ENCODE data around the gene KIFBP. TPM values are rescaled to one million over a fixed set of nuclear protein-coding genes. Genes with fewer than 3 reads are reported as not detected.
"Not testable (repeated sequence)": the region's sequence is repeated elsewhere in the genome, so short reads cannot be mapped to it uniquely, and the experiment has no call there.

Gene KIFBP
- polyA plus RNA-seq, 3 donors from 2014 or later, result 1.7 to 4.3 (median 2.8) TPM

DNA sequence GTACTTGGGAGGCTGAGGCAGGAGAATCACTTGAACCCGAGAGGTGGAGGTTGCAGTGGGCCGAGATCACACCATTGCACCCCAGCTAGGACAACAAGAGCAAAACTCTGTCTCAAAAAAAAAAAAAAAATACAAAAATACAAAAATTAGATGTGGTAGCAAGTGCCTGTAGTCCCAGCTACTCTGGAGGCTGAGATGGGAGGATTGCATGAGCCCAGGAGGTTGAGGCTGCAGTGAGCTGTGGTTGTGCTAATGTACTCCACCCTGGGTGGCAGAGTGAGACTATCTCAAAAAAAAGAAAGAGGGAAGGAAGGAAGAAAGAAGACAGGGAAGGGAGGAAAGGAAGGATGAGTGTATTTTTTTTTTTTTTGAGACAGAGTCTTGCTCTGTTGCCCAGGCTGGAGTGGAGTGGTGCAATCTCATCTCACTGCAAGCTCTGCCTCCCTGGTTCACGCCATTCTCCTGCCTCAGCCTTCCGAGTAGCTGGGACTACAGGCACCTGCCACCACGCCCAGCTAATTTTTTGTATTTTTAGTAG, 12.6 kb upstream of the KIFBP start:
- not testable (repeated sequence) for H3K9me3 Mint-ChIP-seq; H3K4me1 Mint-ChIP-seq; DNase-seq; H3K27me3 Mint-ChIP-seq (ENCODE audit: low read depth in 3 of 3); H3K4me3 Mint-ChIP-seq
- peaks cover 30 to 54% (median 41%) of the 10 kb centered on the region in 3 donors for H3K36me3 Mint-ChIP-seq
- peak overlapping the region in 2 of 6 donors; percentile 46 to 74 for H3K27ac Mint-ChIP-seq

GRCh38 chr10:68979738-68980137, 8.9 kb upstream of the KIFBP start:
- H3K4me1 Mint-ChIP-seq; H3K9me3 Mint-ChIP-seq; H3K27me3 Mint-ChIP-seq (ENCODE audit: low read depth in 3 of 3); DNase-seq; H3K4me3 Mint-ChIP-seq; H3K27ac Mint-ChIP-seq: not testable (repeated sequence)
- peaks cover 13 to 49% (median 25%) of the 10 kb centered on the region in 3 donors for H3K36me3 Mint-ChIP-seq

- DNase-seq, result no peak
- H3K9me3 Mint-ChIP-seq, result no peaks in the 10 kb centered on the region
- H3K27ac Mint-ChIP-seq, result no peak overlapping the region
- no peak overlapping the region for H3K4me3 Mint-ChIP-seq
- H3K36me3 Mint-ChIP-seq, result peaks cover 9 to 42% (median 25%) of the 10 kb centered on the region in 3 donors
- H3K4me1 Mint-ChIP-seq, result no peaks in the 10 kb centered on the region
- H3K27me3 Mint-ChIP-seq (ENCODE audit: low read depth in 3 of 3), result peaks cover 0 to 2% (median 0%) of the 10 kb centered on the region in 3 donors
Observed at GRCh38 chr10:68981074-68981473, 7.5 kb upstream of the KIFBP start.

DNA sequence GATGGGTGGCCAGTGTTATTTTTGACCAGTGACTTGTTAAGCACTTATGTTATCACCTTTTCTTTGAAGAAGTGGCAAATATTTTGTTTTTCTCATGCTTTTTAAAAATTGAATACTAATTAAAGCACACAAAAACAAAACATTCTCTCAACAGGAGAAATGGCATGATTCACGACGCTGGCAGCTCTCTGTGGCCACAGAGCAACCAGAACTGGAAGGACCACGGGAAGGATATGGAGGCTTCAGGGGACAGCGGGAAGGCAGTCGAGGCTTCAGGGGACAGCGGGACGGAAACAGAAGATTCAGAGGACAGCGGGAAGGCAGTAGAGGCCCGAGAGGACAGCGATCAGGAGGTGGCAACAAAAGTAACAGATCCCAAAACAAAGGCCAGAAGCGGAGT, 6.2 kb upstream of the KIFBP start:
- DNase-seq, result no peak
- H3K9me3 Mint-ChIP-seq, result no peaks in the 10 kb centered on the region
- H3K27me3 Mint-ChIP-seq (ENCODE audit: low read depth in 3 of 3), result no peaks in the 10 kb centered on the region
- H3K4me1 Mint-ChIP-seq, result peaks cover 0 to 3% of the 10 kb centered on the region in 2 donors
- peaks cover 9 to 41% (median 21%) of the 10 kb centered on the region in 3 donors for H3K36me3 Mint-ChIP-seq
- no peak overlapping the region for H3K4me3 Mint-ChIP-seq
- H3K27ac Mint-ChIP-seq, result peak overlapping the region in 1 of 6 donors; percentile 11

DNA sequence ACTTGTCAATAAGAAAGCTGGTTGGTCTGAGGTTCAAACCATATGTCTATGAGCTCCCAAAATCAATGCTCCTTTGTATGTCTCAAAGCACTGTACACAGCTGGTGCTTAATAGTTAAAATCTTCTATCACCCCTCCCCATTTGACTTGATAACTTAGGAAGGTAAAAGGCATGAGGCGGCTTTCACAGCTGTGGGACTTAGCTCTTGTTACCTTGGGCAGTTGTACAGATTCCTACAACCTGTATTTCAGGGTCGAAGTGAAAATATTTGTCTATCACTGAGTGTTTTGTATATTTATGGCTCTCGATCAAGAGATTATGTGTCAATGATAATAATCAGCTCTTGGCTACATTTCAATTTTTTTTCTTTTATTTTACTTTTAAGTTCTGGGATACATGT, 992 bp upstream of the KIFBP start:
- Mint-ChIP-seq H3K36me3 (peaks cover 0 to 11% (median 8%) of the 10 kb centered on the region in 3 donors), H3K27ac (peak overlapping the region in 2 of 6 donors; percentile 57 to 87), H3K4me3 (peak overlapping the region; percentile 93 to 99 (median 95)), H3K4me1 (peaks cover 34 to 48% of the 10 kb centered on the region in 2 donors), H3K9me3 (no peaks in the 10 kb centered on the region), H3K27me3 (ENCODE audit: low read depth in 3 of 3) (peaks cover 5 to 7% (median 6%) of the 10 kb centered on the region in 3 donors)
- no peak for DNase-seq

DNA sequence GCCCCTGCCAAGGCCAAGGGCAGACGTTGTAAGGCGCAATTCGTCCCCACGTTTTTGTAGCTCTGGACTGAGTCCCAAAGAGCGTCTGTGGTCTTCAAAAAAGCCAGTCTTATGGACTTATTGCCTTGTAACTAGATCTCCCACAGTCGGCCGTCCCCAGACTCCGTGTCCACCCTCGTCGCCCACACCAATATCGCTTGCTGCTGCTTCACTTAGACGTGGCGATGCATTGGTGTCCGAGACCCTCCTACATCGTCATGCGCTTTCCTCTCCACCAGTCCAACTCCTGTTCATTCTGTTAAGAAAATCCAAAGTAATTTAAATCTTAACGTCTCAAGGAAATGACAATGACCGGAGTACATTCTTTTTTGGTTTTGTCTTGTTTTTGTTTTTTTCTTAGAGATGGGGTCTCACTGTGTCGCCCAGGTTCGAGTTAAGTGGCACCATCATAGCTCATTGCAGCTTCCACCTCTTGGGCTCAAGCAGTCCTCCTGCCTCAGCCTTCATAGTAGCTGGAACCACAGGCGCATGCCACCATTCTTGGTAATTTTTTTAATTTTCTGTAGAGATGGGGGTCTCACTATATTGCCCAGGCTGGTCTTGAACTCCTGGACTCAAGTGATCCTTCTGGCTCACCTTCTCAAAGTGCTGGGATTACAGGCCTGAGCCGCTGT, 851 bp downstream of the KIFBP start:
- H3K4me1 Mint-ChIP-seq, result peaks cover 38 to 57% of the 10 kb centered on the region in 2 donors
- no peak for DNase-seq
- no peaks in the 10 kb centered on the region for H3K9me3 Mint-ChIP-seq
- peak overlapping the region; percentile 93 to 99 (median 95) for H3K4me3 Mint-ChIP-seq
- peaks cover 5 to 7% (median 6%) of the 10 kb centered on the region in 3 donors for H3K27me3 Mint-ChIP-seq (ENCODE audit: low read depth in 3 of 3)
- peaks cover 0 to under 1% (median 0%) of the 10 kb centered on the region in 3 donors for H3K36me3 Mint-ChIP-seq
- H3K27ac Mint-ChIP-seq, result peak overlapping the region; percentile 76 to 93 (median 85)

- H3K27me3 Mint-ChIP-seq (ENCODE audit: low read depth in 3 of 3), result peaks cover 5 to 7% (median 6%) of the 10 kb centered on the region in 3 donors
- H3K4me1 Mint-ChIP-seq, result peaks cover 38 to 55% of the 10 kb centered on the region in 2 donors
- H3K27ac Mint-ChIP-seq, result peak overlapping the region in 4 of 6 donors; percentile 16 to 60 (median 48)
- no peaks in the 10 kb centered on the region for H3K36me3 Mint-ChIP-seq
- DNase-seq, result no peak
- no peaks in the 10 kb centered on the region for H3K9me3 Mint-ChIP-seq
- no peak overlapping the region for H3K4me3 Mint-ChIP-seq
Observed at GRCh38 chr10:68992636-68993440, 4.2 kb downstream of the KIFBP start.

DNA sequence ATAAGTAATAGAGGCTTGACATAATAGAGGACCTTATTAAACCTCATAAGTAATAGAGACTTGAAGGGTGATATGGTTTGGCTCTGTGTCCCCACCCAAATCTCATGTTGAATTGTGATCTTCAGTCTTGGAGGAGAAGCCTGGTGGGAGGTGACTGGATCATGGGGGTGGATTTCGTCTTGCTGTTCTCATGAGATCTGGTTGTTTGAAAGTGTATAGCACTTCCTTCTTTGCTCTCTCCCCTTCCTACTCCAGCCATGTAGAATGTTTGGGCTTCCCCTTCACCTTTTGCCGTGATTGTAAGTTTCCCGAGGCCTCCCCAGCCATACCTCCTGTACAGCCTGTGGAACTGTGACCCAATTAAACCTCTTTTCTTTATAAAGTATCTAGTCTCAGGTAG, 8.6 kb downstream of the KIFBP start:
- Mint-ChIP-seq H3K4me3 (no peak overlapping the region), H3K27ac (peak overlapping the region in 3 of 6 donors; percentile 13 to 68 (median 37)), H3K36me3 (peaks cover 0 to 3% (median 3%) of the 10 kb centered on the region in 3 donors), H3K4me1 (peaks cover 13 to 19% of the 10 kb centered on the region in 2 donors), H3K27me3 (ENCODE audit: low read depth in 3 of 3) (no peaks in the 10 kb centered on the region), H3K9me3 (no peaks in the 10 kb centered on the region)
- no peak for DNase-seq

GRCh38 chr10:69004821-69005220, 16.2 kb downstream of the KIFBP start:
- Mint-ChIP-seq H3K4me3 (no peak overlapping the region), H3K27me3 (ENCODE audit: low read depth in 3 of 3) (no peaks in the 10 kb centered on the region), H3K36me3 (peaks cover 3 to 8% (median 3%) of the 10 kb centered on the region in 3 donors), H3K27ac (peak overlapping the region in 3 of 6 donors; percentile 48 to 85 (median 84)), H3K9me3 (no peaks in the 10 kb centered on the region), H3K4me1 (peaks cover 1 to 19% of the 10 kb centered on the region in 2 donors)
- peak; percentile 52 to 71 (median 66) for DNase-seq

GRCh38 chr10:69005704-69006485, 17.3 kb downstream of the KIFBP start:
- H3K9me3 Mint-ChIP-seq, result no peaks in the 10 kb centered on the region
- peaks cover 3 to 16% (median 9%) of the 10 kb centered on the region in 3 donors for H3K36me3 Mint-ChIP-seq
- peaks cover 1 to 18% of the 10 kb centered on the region in 2 donors for H3K4me1 Mint-ChIP-seq
- no peak for DNase-seq
- no peak overlapping the region for H3K4me3 Mint-ChIP-seq
- H3K27ac Mint-ChIP-seq, result no peak overlapping the region
- H3K27me3 Mint-ChIP-seq (ENCODE audit: low read depth in 3 of 3), result no peaks in the 10 kb centered on the region

DNA sequence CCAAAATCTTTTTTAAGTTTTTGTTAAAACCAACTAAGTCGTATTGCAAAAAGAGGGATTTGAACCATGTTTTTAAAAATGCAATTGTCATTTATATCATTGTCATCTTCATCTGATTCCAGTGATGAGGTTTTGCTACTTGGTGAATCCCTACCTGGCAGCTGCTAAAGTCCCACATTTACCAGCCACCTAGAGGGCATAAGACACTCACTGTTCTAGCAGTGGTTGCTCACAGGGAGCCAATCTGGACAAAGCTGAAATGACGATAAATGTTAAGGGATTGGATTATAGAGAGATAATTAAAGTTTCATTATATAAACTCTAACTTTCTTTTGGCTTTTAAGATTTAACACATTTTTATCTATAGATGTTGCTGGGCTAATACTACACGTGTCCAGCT, 18.7 kb downstream of the KIFBP start:
- no peak overlapping the region for H3K4me3 Mint-ChIP-seq
- H3K4me1 Mint-ChIP-seq, result peaks cover 1 to 13% of the 10 kb centered on the region in 2 donors
- no peak for DNase-seq
- H3K27me3 Mint-ChIP-seq (ENCODE audit: low read depth in 3 of 3), result no peaks in the 10 kb centered on the region
- H3K27ac Mint-ChIP-seq, result no peak overlapping the region
- peaks cover 5 to 21% (median 10%) of the 10 kb centered on the region in 3 donors for H3K36me3 Mint-ChIP-seq
- no peaks in the 10 kb centered on the region for H3K9me3 Mint-ChIP-seq

- H3K4me3 Mint-ChIP-seq, result no peak overlapping the region
Observed at GRCh38 chr10:69009360-69009759, 20.8 kb downstream of the KIFBP start.

DNA sequence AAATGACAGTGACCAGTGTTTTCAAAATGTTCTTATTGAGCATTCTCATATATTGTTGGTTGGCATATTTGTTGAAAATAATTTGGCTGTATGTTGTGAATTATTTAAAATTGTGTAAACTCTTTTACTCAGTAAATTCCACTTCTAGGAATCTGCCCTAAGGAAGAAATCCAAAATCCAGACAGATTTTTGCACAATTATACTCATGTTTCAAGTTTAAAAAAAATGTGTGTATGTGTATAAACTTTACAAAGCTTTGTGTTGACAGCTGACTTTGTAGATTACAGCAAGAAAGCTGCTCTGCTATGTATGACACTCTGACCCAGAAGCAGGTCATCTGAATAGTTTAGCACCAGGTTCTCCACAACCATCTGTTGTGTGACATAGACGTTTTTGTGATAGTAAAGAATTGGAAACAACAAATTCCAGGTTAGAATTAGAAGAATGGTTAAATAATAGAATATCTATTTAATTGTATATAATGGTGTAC, 21.6 kb downstream of the KIFBP start:
- H3K36me3 Mint-ChIP-seq, result peaks cover 20 to 33% (median 23%) of the 10 kb centered on the region in 3 donors
- no peak overlapping the region for H3K27ac Mint-ChIP-seq
- H3K4me3 Mint-ChIP-seq, result no peak overlapping the region
- peaks cover 7 to 15% of the 10 kb centered on the region in 2 donors for H3K4me1 Mint-ChIP-seq
- no peak for DNase-seq
- H3K27me3 Mint-ChIP-seq (ENCODE audit: low read depth in 3 of 3), result peaks cover 0 to 2% (median 0%) of the 10 kb centered on the region in 3 donors
- H3K9me3 Mint-ChIP-seq, result no peaks in the 10 kb centered on the region

More at GRCh38 chr10:69009360-69009759, 20.8 kb downstream of the KIFBP start:
- H3K4me1 Mint-ChIP-seq, result peaks cover 9 to 21% of the 10 kb centered on the region in 2 donors
- H3K36me3 Mint-ChIP-seq, result peaks cover 18 to 33% (median 22%) of the 10 kb centered on the region in 3 donors
- no peak for DNase-seq
- H3K27ac Mint-ChIP-seq, result no peak overlapping the region
- H3K9me3 Mint-ChIP-seq, result no peaks in the 10 kb centered on the region
- H3K27me3 Mint-ChIP-seq (ENCODE audit: low read depth in 3 of 3), result peaks cover 0 to 2% (median 0%) of the 10 kb centered on the region in 3 donors
